Measurements from ENCODE around the gene TMEM63B.
"Not testable (repeated sequence)": the region's sequence is repeated elsewhere in the genome, so short reads cannot be mapped to it uniquely, and the experiment has no call there.

TMEM63B gene
- total RNA-seq = 18.5 to 33.4 (median 24.7) reads per million in 3 experiments

DNA sequence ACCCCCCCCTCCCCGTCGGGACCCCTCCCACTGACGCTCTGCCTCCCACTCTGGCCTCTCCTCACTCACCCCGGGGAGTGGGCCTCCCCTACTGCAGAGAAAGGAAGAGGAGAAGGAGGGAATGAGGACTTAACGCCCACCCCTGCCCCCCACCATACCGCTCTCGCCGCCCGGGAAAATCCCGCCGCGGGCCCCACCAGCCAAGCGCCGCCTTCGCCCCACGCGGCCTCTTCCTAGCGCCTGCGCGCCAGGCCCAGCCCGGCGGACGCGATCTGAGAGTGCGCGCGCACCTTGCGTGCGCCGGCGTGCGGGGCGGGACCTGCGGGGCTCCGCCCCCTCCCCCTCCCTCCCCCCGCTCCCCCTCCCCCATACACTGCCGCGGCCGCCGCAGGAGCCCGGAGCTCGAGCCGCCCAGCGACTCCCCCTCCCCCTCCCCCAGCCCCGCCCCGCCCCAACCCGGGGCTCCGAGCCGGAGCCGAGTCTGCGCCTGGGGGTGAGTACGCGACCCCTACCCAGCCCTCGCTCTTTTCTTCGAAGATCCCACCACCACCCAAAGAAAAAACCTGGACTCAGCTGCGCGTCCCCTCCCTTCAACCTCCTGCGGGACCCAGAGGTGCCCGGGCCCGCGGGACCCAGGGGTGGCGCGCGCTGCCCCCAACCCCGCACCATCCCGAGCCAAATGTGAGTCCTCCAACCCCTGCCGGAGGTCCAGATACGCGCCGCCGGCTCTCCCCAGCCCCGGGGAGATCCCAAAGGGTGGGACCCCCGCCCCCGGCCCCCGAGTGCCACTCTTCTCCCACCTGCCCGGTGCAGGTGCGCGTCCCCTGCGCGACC, at the start of gene TMEM63B, which contains the start of gene MRPL14:
TSS of gene TMEM63B (plus strand) at position 369 of the 834 bp plus-strand sequence. CDS start 7,031 bp downstream, outside the sequence.
TSS of gene MRPL14 (minus strand) at position 267 of the 834 bp plus-strand sequence. CDS start 10,841 bp downstream, outside the sequence.
- peak; percentile 89 for DNase-seq

- no peak for DNase-seq
These were observed 49.0 kb upstream of the TMEM63B start for GRCh38 chr6:44078219-44078826.

- peak; percentile 62 for DNase-seq
These were observed 48.3 kb upstream of the TMEM63B start for GRCh38 chr6:44078827-44079671.

DNA sequence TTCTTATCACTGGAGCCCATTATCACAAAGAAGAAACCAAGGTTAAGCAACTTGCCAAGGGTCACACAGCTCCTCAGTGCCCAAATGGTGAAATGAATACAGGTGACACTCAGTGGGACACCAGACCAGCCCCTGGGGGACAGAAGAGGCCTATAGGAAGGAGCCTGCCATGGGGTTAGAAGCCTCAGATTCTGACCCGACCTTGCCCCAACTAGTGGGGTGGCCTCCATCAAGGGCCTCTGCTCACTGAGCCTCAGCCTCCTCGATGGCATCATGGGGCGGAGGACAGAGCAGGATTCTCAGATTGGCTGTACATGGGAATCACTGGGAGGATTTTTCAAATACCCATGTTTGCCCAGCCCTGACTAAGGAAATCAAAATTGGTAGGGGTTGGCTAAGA, 47.7 kb upstream of the TMEM63B start:
- DNase-seq = no peak

GRCh38 chr6:44080561-44081521, 46.5 kb upstream of the TMEM63B start:
- DNase-seq = no peak

- no peak for DNase-seq
These were observed 45.6 kb upstream of the TMEM63B start for GRCh38 chr6:44081753-44082152.

- no peak for DNase-seq
These were observed 44.5 kb upstream of the TMEM63B start for GRCh38 chr6:44082872-44083321.

DNA sequence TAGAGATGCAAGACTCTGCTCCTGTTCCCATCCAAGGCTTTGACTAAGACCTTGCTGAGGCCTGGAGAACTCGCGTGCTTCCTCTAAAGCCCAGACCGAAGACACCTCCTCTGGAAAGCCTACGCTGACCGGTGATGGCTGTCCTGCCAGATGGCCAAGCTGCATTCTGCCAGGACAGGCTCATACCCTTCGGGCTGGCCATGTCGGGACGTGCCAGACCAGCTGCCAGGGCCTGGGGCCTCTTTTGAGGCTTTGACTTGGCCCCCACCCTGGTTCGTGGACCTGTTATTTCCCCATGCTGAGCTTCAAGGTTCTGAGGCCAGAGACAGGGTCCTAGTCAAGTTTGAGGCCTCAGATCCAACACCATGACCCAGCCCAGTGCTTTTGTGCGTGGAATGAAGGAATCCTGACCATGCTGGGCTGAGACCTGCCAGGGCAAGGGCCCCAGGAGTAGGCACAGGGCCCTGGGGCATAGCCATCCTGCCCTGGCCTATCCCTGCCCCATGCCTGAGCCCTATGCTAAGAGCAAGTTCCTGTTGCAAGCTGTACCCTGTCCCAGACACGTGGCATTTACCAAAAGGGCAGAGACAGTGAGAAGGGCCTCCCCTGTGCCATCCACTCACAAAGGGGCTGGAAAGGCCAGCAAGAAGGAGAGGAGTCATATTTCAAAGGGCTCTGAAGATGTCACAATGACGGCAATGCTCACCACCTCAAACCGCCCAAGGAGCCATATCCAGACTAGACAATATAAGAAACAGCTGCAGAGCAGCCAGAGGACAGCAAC, 42.9 kb upstream of the TMEM63B start:
- no peak for DNase-seq

GRCh38 chr6:44085219-44085618, 42.1 kb upstream of the TMEM63B start:
- no peak for DNase-seq

DNA sequence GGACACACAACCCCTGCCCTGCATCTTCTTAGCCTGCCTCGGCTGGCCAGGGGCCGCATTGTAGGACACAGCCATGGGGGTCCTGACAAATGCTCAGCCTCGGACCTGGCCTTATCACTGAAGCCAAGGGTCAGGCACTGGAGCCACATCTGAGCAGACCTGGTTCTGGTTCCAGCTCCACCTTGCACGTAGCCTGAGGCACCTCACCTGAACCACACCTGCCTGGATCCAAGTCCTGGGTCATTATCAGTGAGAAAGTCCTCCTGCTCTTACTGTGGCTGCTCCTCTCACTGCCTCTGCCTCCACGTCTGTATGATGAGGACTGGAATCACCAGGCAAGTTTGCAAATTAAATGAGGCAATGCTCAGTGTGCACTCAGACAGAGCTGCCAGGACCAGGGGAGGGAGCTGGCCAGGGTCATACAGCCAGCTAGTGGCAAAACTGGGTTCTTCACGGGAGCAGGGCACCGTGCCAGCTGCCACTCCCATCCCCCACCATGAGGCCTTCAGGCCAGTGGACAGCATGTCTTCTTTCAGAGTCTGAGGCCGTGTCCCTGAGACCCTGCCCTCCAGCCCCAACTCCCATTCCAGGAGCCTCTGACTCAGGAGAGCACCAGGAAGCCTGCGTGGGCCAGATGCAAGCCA, 40.3 kb upstream of the TMEM63B start:
- DNase-seq = no peak

GRCh38 chr6:44087623-44088022, 39.7 kb upstream of the TMEM63B start:
- no peak for DNase-seq

DNA sequence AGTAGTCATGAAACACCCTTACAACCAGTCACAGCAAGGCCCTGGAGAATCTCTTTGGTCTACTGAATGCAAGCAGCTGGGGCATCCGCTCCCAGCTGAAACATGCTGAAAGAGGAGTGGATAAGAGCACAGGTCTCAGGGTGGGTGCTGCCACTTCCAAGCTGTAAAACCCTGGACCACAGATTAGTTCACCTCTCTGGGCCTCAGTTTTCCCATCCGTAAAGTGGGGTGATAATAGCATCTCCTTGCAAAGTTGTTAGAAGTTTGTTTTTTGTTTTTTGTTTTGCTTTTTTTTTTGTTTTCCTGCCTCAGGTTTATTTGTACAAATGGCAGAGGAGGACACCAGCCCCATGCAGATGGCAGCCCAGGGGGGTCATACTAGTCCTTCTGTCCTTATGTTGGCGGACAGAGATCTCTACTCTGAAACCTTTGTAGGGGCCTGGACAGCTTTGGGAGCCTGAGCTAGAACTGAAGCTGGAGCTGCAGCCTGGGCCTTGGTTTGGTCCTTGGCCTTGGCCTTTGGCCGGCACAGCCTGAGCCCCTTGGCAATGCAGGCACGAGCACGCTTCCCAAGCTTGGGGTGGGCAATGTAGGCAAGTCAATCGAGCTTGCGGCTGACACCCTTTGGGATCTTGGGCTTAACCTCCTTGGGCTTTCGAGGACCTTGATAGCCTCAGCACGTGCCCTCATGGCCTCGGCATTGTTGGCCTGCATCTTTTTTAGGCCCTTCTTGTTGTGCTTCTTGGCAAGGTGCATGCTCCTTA, 38.3 kb upstream of the TMEM63B start:
- no peak for DNase-seq

GRCh38 chr6:44090465-44090864, 36.9 kb upstream of the TMEM63B start:
- DNase-seq = no peak

DNA sequence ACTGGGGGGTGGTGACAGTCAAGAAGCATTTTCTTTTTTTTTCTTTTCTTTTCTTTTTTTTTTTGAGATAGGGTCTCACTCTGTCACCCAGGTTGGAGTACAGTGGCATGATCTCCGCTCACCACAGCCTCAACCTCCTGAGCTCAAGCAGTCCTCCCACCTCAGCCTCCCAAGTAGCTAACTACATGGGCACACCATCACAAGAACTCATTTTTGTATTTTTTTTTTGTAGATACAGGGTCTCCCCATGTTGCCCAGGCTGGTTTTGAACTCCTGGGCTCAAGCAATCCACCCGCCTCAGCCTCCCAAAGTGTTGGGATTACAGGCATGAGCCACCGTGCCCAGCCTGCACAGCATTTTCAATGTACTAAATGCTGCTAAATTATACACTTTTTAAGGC, 36.0 kb upstream of the TMEM63B start:
- DNase-seq = not testable (repeated sequence)

DNA sequence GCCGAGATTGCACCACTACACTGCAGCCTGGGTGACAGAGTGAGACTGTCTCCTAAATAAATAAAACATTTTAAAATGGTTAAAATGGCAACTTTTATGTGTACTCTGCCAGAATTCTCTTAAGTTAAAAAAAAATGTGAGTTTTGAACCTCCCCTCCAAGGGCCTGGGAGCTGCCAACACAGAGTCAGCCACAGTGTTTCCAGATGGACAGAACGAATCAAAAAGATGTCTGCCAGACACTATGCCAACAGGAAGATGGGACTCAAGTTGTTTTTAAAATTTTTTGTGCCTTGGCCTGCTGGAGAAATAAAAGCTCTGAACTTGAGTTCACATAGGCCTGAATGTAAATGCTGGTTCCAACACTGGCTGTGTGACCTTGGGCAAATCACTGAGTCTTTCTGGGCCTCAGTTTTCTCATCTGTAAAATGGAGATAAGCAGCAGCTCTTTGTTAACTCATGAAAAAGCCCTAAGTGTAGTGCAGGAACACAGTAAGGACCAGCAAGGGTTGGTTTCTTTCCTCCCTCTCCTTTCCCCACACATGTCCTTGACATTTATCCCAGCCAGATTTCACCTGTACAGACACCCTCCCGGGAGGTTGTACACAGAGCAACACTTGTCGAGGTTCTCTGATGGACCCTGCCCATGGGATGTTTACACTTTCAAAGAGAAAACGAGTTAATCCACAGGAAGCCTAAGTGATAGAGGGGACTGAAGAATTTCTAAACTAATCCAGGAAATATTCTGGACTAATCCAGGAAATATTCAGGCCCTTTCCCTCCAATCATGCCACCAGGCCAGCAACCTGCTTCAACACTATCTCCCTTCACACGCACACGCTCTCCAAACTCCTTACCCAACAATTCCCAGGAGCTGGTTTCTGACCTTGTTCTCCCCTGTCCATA, 35.1 kb upstream of the TMEM63B start:
- no peak for DNase-seq

GRCh38 chr6:44093066-44093465, 34.3 kb upstream of the TMEM63B start:
- DNase-seq = no peak

GRCh38 chr6:44093750-44094402, 33.5 kb upstream of the TMEM63B start:
- DNase-seq = no peak

All from central memory CD4-positive, alpha-beta T cell (primary cell).